ENCODE results near the gene OSBPL8.
A peak's percentile ranks its signal among the peaks of the same experiment; 100 is the strongest.

The OSBPL8 gene

GRCh38 chr12:76422154-76422542, 137.4 kb downstream of the OSBPL8 start:
- peak overlapping the region; percentile 34 for H3K4me3 ChIP-seq (replicated peaks; ENCODE audit: low read depth, low read length)
- no peak for DNase-seq (ENCODE audit: extremely low read depth, low read depth)

DNA sequence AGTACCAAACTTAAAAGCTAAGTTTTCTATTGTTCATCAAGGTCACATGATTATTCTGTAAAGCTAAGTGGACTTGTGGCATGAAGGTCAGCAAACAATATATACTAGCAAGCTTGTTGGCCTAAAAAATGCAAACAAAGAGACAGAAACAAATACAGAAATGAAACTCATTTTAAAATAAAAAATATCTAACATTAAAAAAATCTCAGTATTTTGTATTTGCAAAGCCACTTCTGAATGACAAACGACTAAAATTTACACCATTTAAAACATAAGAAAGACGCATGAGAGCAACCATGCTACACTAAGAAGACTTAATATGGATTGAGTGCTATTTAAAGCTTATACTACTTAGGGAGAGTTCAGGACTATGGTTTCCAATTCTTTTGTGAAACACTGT, 138.5 kb downstream of the OSBPL8 start:
- no peak for TF ChIP-seq CTCF (IDR thresholded peaks at IDR 0.05; ENCODE audit: low read depth, low read length, missing control alignments)
- H3K4me3 ChIP-seq (replicated peaks; ENCODE audit: low read depth, low read length) = no peak overlapping the region
- no peak for DNase-seq (ENCODE audit: extremely low read depth, low read depth)

More at GRCh38 chr12:76422154-76422542, 137.4 kb downstream of the OSBPL8 start:
- no peak for TF ChIP-seq CTCF (IDR thresholded peaks at IDR 0.05; ENCODE audit: low read depth, low read length, missing control alignments)

GRCh38 chr12:76420222-76420621, 139.3 kb downstream of the OSBPL8 start:
- DNase-seq (ENCODE audit: extremely low read depth, low read depth) = no peak
- TF ChIP-seq CTCF (IDR thresholded peaks at IDR 0.05; ENCODE audit: low read depth, low read length, missing control alignments) = no peak
- H3K4me3 ChIP-seq (replicated peaks; ENCODE audit: low read depth, low read length) = no peak overlapping the region

- H3K4me3 ChIP-seq (replicated peaks; ENCODE audit: low read depth, low read length) = no peak overlapping the region
- no peak for DNase-seq (ENCODE audit: extremely low read depth, low read depth)
- TF ChIP-seq CTCF (IDR thresholded peaks at IDR 0.05; ENCODE audit: low read depth, low read length, missing control alignments) = no peak
Measured at GRCh38 chr12:76417116-76417515, 142.5 kb downstream of the OSBPL8 start.

- DNase-seq (ENCODE audit: extremely low read depth, low read depth) = no peak
- no peak overlapping the region for H3K4me3 ChIP-seq (replicated peaks; ENCODE audit: low read depth, low read length)
- no peak for TF ChIP-seq CTCF (IDR thresholded peaks at IDR 0.05; ENCODE audit: low read depth, low read length, missing control alignments)
Measured at GRCh38 chr12:76413121-76413520, 146.4 kb downstream of the OSBPL8 start.

DNA sequence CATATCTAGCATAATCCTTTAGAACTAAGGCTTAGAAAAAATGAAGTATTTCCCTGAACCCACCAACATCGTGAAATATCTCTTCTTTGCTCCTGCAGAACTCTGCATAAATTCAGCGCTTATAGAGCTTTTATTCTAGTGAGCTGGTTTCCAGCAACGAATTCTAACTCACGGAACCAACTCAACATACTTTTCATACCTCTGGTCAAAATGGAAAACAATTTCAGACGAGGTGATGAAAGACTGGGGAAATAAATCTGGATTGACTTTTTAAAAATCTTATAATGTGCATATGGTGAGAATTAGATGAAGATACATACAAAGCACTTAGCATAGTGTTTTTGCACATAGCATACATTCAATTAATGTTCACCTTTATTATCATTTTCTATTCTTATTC, 148.8 kb downstream of the OSBPL8 start:
- DNase-seq (ENCODE audit: extremely low read depth, low read depth) = no peak
- no peak overlapping the region for H3K4me3 ChIP-seq (replicated peaks; ENCODE audit: low read depth, low read length)
- TF ChIP-seq CTCF (IDR thresholded peaks at IDR 0.05; ENCODE audit: low read depth, low read length, missing control alignments) = no peak

DNA sequence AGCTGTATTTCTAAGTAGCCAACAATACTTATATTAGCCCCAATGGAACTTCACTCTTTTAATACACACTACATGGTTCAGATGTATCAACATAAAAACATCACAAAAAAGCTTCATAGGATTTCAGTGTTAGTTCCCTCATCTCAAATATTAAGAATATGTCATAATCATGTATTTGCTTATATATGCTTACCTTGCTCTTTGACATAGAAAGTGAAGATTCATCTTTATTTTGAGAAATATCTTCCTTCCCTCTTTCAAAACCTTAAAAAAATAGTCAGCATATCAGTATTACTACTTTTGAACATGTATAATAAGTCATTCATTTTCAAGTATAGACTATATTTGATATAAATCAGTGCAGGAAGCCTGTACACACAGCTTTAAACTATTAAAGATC, 149.2 kb downstream of the OSBPL8 start:
- no peak for TF ChIP-seq CTCF (IDR thresholded peaks at IDR 0.05; ENCODE audit: low read depth, low read length, missing control alignments)
- no peak overlapping the region for H3K4me3 ChIP-seq (replicated peaks; ENCODE audit: low read depth, low read length)
- DNase-seq (ENCODE audit: extremely low read depth, low read depth) = no peak
